Activated T-helper 2 cell treated with anti-CD3 and anti-CD28 coated beads, Interferon-gamma antibody, Interleukin-2, Interleukin-4, amounts not matched to agents 10 μg/mL and 5 μg/mL and 100 μg/mL, durations not matched to agents 14 hours and 24 hours and 36 hours (primary cell): ENCODE measurements around the gene MAML1. TPM values are rescaled to one million over a fixed set of nuclear protein-coding genes. Genes with fewer than 3 reads are reported as not detected.

Experiments used
- DNase-seq: peaks from one replicate; pipeline ENCODE4 v3.0.0; 2021; ENCODE audit warnings: low spot score
- H3K27ac Mint-ChIP-seq: one replicate; pipeline ENCODE4 v1.8.0; 2021; ENCODE audit warnings: mixed read lengths
- H3K27me3 Mint-ChIP-seq: one replicate; pipeline ENCODE4 v1.8.0; 2021; ENCODE audit warnings: low read depth, mixed read lengths
- H3K36me3 Mint-ChIP-seq: one replicate; pipeline ENCODE4 v1.8.0; 2021; ENCODE audit warnings: low read depth, mixed read lengths
- H3K4me1 Mint-ChIP-seq: one replicate; pipeline ENCODE4 v1.8.0; 2021; ENCODE audit warnings: low read depth, mixed read lengths
- H3K4me3 Mint-ChIP-seq: one replicate; pipeline ENCODE4 v1.8.0; 2021; ENCODE audit warnings: low read depth, mild to moderate bottlenecking, moderate library complexity, mixed read lengths
- H3K9me3 Mint-ChIP-seq: one replicate; pipeline ENCODE4 v1.8.0; 2021; ENCODE audit warnings: mixed read lengths
- intact Hi-C: fragments of 100-400 bp; cut with micrococcal nuclease; formaldehyde crosslinking; loops from one replicate; pipeline ENCODE4 v1.15.1; 2023
- total RNA-seq: library from RNA; stranded (reverse); gene quantifications from 2 replicates; pipeline ENCODE4 v1.2.3, GENCODE V29; 2022

Gene MAML1
- total RNA-seq, 1 donor from 2014 or later = 38.1 TPM

DNA sequence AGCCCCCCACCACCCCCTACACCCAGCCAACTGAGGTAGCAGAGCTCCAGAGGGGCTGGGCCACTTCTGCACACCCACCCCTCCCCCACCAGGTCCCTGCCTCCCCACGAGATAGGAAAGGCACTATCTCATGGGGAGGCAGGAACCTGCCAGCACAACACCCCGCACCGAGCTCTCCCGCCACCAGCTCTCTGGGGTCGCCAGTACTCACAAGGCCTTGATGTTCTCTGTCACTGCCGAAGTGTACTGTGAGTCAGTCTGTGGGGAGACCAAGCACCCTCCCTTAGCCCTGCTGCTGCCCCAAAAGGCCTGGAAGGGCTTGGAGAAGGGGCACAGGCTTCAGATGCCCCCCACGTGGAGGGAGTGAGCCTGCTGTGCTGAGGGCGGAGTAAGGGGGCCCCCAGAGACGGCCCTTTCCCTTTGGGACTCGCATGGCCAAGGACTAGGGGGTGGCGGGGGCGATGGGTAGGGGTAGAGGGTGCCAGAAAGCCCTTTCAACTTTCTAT lies 68.1 kb downstream of the MAML1 start:
- intact Hi-C loops = loop anchor here (5.0 to 10.0 kb wide), 4 partner anchors 37 to 178 kb away; partner anchors contain the start of genes CANX and HNRNPH1
- DNase-seq = no peak
- H3K36me3 Mint-ChIP-seq = peaks cover 41% of the 10 kb centered on the region
- no peaks in the 10 kb centered on the region for H3K9me3 Mint-ChIP-seq
- H3K4me3 Mint-ChIP-seq = no peak overlapping the region
- H3K27me3 Mint-ChIP-seq = no peaks in the 10 kb centered on the region
- no peak overlapping the region for H3K27ac Mint-ChIP-seq
- H3K4me1 Mint-ChIP-seq = peaks cover 35% of the 10 kb centered on the region

DNA sequence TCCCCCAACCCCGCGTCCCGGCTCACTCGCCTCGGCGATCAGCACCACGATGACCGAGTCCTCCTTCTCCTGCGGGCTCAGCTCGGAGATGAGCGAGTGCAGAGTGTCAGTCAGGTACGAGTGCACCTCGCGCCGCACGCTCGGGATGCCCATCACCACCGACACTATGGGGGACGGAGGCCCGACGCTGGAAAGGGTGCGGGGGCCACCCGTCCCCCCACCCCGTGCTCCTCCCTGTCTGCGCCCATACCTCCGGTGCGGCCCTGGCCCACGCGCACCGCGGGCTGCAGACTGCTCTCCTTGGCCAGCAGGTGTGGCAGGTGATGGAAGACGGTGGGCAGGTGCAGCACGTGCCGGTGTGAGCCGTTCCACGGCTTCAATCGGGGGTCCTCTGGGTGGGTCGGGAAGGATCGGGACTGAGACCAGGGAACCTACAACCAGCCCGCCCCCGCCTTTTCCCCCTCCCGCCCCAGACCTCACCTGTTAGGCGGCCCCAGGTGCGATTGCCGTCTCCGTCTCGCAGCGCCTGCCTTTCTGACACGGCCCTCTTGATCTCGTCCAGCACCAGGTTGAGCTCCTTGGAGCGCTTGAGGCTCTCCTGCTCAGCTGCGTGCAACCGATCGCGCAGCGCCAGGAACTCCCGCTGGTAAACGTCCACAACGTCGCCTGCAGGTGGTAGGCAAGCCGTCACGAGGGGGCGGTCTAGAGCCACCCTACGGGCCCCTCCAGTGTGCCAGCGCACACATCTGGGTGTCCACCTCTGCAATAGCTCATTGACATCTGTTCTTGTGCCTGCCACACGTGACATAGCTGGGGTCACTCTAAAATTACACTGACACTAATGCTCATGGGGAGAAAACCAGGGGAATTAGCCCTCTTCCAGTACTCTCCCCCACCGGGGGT lies 68.9 kb downstream of the MAML1 start:
- Mint-ChIP-seq H3K36me3 (peaks cover 41% of the 10 kb centered on the region), H3K4me3 (no peak overlapping the region), H3K27ac (no peak overlapping the region), H3K9me3 (no peaks in the 10 kb centered on the region), H3K27me3 (no peaks in the 10 kb centered on the region), H3K4me1 (peaks cover 35% of the 10 kb centered on the region)
- peak; percentile 71 for DNase-seq
- intact Hi-C loops = loop anchor here (1.0 to 10.0 kb wide), 6 partner anchors 36 to 179 kb away; partner anchors contain the start of genes CANX, HNRNPH1 and MRNIP

DNA sequence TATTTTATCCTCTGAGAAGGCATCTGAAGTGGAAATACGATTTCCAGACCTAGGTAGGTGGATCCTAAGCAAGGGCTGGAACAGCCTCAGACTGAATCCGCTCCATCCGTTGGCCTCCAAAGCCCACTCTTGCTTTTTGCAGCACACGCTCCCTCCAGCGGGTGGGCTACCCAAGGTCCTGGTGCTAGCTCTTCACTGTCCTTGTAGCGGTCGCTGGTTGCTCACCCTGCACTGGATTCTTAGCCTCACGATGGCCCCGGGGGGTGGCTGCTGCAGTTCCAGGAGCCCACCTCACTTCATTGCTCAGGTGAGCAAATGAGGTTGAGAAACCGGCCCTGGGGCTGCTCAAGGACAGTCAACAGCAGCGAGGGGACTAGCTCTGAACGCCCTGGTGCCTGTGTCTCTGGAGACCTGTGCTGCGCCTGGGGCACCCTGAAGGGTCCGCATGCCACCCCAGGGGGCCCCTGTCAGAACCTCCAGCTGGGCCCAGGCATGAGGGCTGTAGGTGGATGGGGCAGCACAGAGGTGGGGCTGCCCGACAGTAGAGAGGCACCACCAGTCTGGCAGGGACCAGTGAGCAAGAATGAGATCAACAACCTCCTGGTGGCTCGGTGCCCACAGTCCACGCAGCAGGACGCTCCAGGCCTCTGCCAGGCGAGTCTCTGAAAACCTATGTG lies 69.7 kb downstream of the MAML1 start:
- Mint-ChIP-seq H3K27me3 (no peaks in the 10 kb centered on the region), H3K36me3 (peaks cover 34% of the 10 kb centered on the region), H3K4me1 (peaks cover 30% of the 10 kb centered on the region), H3K27ac (peak overlapping the region; percentile 42), H3K9me3 (no peaks in the 10 kb centered on the region), H3K4me3 (no peak overlapping the region)
- intact Hi-C loops = loop anchor here (1.0 to 10.0 kb wide), 6 partner anchors 35 to 180 kb away; partner anchors contain the start of genes CANX, HNRNPH1 and MRNIP
- no peak for DNase-seq

GRCh38 chr5:179802950-179803562 lies 70.4 kb downstream of the MAML1 start:
- H3K4me1 Mint-ChIP-seq = peaks cover 30% of the 10 kb centered on the region
- no peaks in the 10 kb centered on the region for H3K27me3 Mint-ChIP-seq
- DNase-seq = no peak
- H3K27ac Mint-ChIP-seq = peak overlapping the region; percentile 42
- H3K36me3 Mint-ChIP-seq = peaks cover 32% of the 10 kb centered on the region
- H3K9me3 Mint-ChIP-seq = no peaks in the 10 kb centered on the region
- intact Hi-C loops = loop anchor here (1.0 to 10.0 kb wide), 7 partner anchors 18 to 181 kb away; partner anchors contain the start of genes CANX, HNRNPH1 and MRNIP
- no peak overlapping the region for H3K4me3 Mint-ChIP-seq

- Mint-ChIP-seq H3K36me3 (peaks cover 31% of the 10 kb centered on the region), H3K9me3 (no peaks in the 10 kb centered on the region), H3K27ac (peak overlapping the region; percentile 87), H3K27me3 (no peaks in the 10 kb centered on the region), H3K4me3 (peak overlapping the region; percentile 87), H3K4me1 (peaks cover 30% of the 10 kb centered on the region)
- intact Hi-C loops = loop anchor here (1.0 to 10.0 kb wide), 6 partner anchors 17 to 182 kb away; partner anchors contain the start of genes CANX and HNRNPH1
- no peak for DNase-seq
These were observed 71.3 kb downstream of the MAML1 start for GRCh38 chr5:179803651-179804554.

DNA sequence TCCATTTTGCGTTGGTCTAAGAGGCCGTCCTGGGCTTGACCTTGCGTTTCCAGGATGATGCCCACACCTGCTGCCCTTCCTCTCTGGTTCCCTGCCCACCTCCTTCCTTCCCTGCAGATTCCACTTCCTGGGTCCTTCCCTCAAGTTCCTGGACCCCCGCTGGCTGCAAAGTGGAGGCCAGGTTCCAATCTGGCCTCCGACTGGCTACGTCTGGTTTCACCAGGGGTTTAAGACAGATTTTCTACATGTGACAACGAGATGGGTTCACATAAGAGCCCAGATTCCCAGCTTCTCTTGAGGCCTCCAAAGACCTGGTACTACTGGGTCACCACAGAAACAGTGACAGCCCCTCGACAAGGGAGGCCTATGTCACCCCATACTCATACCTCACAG lies 71.9 kb downstream of the MAML1 start:
- DNase-seq = no peak
- H3K9me3 Mint-ChIP-seq = no peaks in the 10 kb centered on the region
- peaks cover 30% of the 10 kb centered on the region for H3K4me1 Mint-ChIP-seq
- peak overlapping the region; percentile 87 for H3K27ac Mint-ChIP-seq
- peaks cover 25% of the 10 kb centered on the region for H3K36me3 Mint-ChIP-seq
- H3K4me3 Mint-ChIP-seq = peak overlapping the region; percentile 87
- H3K27me3 Mint-ChIP-seq = no peaks in the 10 kb centered on the region
- intact Hi-C loops = loop anchor here (5.0 to 10.0 kb wide), 4 partner anchors 33 to 182 kb away; partner anchors contain the start of genes CANX and HNRNPH1

DNA sequence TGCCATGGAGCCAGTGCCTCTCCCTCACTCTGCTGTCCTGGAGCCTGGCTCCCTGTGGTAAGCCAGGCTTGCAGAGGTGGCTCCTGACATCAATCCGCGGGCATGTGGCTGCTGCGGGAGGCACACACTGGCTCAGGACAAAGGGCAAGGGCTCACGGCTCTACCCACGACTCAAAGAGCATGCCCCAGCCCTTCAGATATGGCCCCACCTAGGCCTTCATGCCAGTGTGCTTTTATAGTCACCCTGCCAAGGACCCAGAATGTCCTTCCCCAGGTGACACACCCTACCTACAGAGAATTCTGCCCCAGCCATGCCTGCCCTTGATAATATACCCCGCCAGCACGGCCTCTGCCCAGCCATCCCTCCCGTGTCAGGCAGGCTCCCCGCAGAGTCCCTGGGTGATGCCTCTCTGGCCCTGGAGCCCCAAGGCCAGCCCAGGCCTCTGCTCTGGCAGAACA lies 72.5 kb downstream of the MAML1 start:
- H3K27ac Mint-ChIP-seq = peak overlapping the region; percentile 77
- H3K27me3 Mint-ChIP-seq = no peaks in the 10 kb centered on the region
- H3K9me3 Mint-ChIP-seq = no peaks in the 10 kb centered on the region
- peak overlapping the region; percentile 87 for H3K4me3 Mint-ChIP-seq
- DNase-seq = no peak
- intact Hi-C loops = loop anchor here (1.0 to 10.0 kb wide), 2 partner anchors 9 to 110 kb away; partner anchors contain the start of gene CANX
- peaks cover 20% of the 10 kb centered on the region for H3K36me3 Mint-ChIP-seq
- H3K4me1 Mint-ChIP-seq = peaks cover 30% of the 10 kb centered on the region

- H3K9me3 Mint-ChIP-seq = no peaks in the 10 kb centered on the region
- H3K4me1 Mint-ChIP-seq = peaks cover 30% of the 10 kb centered on the region
- no peaks in the 10 kb centered on the region for H3K27me3 Mint-ChIP-seq
- intact Hi-C loops = loop anchor here (1.0 to 10.0 kb wide), 2 partner anchors 9 to 111 kb away; partner anchors contain the start of gene CANX
- peak overlapping the region; percentile 87 for H3K4me3 Mint-ChIP-seq
- H3K36me3 Mint-ChIP-seq = peaks cover 21% of the 10 kb centered on the region
- H3K27ac Mint-ChIP-seq = peak overlapping the region; percentile 77
- DNase-seq = no peak
These were observed 73.1 kb downstream of the MAML1 start for GRCh38 chr5:179805529-179806249.

DNA sequence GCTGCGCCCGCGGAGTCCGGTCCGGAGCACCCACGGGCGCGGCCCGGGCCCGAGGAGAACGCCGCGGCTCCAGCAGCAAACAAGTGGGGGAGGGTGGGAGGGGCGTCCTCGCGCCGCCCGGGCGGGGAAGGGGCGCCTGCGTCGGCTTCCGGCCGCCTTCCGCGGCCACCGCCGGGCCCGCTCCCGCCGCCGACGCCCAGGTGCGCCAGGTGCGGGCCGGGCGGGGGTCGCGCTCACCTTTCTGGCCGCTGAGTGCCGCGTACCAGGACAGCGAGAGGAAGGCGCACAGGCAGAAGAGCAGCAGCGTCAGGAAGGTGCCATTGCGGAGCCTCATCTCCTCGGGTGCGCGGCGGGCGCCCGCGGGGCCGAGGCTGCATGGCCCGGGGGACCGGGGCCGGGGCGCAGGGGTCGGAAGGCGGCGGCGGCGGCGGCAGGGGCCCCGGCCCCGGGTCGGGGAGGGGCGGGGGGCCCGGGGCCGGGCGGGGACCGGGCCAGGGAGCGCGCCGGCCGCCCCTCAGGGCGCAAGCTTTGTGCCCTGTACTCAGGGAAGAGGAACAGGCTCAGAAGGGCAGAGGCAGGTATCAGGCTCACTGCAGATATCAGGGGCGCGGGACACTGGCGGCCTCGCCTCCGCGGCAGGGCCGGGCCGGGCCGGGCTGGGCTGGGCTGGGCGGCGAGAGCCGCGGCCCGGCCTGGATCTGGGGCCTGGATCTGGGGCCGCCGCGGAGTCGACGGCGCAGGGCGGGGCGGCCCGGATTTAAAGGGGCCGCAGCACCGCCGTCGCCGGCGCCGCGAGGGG lies 73.8 kb downstream of the MAML1 start, which contains the start of gene MGAT4B:
Gene MGAT4B, minus strand, starts transcription at position 617 of the 799 bp plus-strand sequence. Its CDS starts 283 bp downstream, at position 334.
- peaks cover 23% of the 10 kb centered on the region for H3K36me3 Mint-ChIP-seq
- H3K27ac Mint-ChIP-seq = peak within 1 kb of the TSS; percentile 72
- peaks cover 30% of the 10 kb centered on the region for H3K4me1 Mint-ChIP-seq
- no peaks in the 10 kb centered on the region for H3K27me3 Mint-ChIP-seq
- H3K9me3 Mint-ChIP-seq = no peaks in the 10 kb centered on the region
- intact Hi-C loops = loop anchor here (10.0 kb wide), 1 partner anchor 112 kb away; the partner anchor contains the start of gene CANX
- peak; percentile 65 for DNase-seq
- H3K4me3 Mint-ChIP-seq = peak within 1 kb of the TSS; percentile 77

- no peaks in the 10 kb centered on the region for H3K9me3 Mint-ChIP-seq
- DNase-seq = no peak
- intact Hi-C loops = no loop called here
- peaks cover 3% of the 10 kb centered on the region for H3K4me1 Mint-ChIP-seq
- H3K36me3 Mint-ChIP-seq = peaks cover 33% of the 10 kb centered on the region
- no peaks in the 10 kb centered on the region for H3K27me3 Mint-ChIP-seq
- no peak overlapping the region for H3K27ac Mint-ChIP-seq
- no peak overlapping the region for H3K4me3 Mint-ChIP-seq
These were observed 79.7 kb downstream of the MAML1 start for GRCh38 chr5:179812135-179812825.
